ENCODE data around the gene MAPKAP1.

GRCh38 chr9:125706651-125707471 is at the start of gene MAPKAP1:
- TF ChIP-seq CTCF (IDR thresholded peaks at IDR 0.05) = peak in 1 of 6 experiments; percentile 2
- TF ChIP-seq POLR2A (IDR thresholded peaks at IDR 0.05) = peak; percentile 68 to 74

Data from Peyer's patch (tissue), 4 donors.